DMS 273 (cell line): ENCODE measurements around the gene ZMIZ1.
"Not testable (repeated sequence)": the region's sequence is repeated elsewhere in the genome, so short reads cannot be mapped to it uniquely, and the experiment has no call there.

Source experiments
- DNase-seq: peaks from one replicate; lab custom pipeline; 2025; ENCODE audit not compliant: unreplicated experiment; lab: John Stamatoyannopoulos, UW

ZMIZ1 gene

DNA sequence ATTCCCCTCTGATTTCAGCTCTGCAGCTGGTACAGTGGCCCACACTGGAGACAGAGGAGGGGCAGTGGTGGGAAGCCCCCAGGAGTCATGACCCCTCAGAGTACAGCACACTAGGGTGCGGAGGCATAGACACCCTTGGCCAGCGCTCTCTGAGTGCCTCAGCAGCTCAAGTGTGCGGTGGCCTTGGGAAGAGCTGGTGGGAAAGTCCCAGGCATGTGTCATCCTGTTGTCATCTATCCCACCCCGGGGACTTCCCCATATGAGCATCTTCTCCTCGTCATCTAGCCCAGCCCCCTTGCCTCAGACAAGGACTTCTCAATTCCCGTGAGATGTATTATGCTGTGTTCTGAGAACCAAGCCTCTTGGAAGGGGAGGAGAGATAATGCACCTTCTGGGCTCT is 262.9 kb downstream of the ZMIZ1 start:
- no peak for DNase-seq

DNA sequence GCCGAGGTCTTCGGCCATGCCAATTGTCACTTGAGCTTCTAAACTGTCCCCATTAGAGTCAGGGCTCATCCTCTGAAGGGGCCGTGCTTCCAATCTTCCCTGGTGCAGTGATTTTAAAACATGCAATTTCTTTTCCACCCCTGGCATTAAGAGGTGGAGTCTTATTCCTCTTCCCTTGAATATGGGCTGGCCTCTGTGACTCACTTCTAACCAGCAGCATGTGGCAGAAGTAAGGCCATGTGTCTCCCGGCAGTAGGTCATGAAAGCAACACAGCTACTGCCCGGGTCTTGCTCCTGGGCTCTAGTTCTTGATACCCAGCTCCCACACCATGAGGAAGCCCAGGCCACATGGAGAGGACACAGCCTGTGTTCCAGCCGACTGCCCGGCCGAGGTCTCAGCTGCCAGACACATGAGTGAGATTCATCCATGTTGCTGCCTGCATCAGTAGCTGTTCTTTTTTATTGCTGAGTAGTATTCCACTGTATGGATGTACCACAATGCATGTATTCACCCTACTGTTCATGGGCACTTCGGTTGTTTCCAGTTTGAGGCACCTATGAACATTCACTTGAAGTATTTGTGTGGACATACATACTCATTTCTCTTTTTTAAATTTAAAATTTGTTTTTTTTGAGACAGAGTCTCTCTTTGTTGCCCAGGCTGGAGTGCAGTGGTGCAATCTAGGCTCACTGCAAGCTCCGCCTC is 264.0 kb downstream of the ZMIZ1 start:
- not testable (repeated sequence) for DNase-seq

DNA sequence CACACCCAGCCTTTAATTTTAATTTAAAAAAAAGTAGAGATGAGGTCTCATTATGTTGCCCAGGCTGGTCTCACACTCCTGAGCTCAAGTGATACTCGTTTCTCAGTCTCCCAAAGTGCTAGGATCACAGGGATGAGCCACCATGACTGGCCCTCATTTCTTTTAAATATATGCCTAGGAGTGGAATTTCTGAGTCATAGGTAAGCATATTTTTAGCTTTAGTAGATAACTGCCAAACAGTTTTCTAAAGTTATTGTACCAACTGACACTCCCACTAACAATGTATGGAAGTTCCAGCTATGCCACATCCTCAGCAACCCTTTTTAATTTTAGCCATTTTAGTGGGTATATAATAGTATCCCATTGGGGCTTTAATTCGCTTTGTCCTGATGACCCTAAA is 264.7 kb downstream of the ZMIZ1 start:
- no peak for DNase-seq

DNA sequence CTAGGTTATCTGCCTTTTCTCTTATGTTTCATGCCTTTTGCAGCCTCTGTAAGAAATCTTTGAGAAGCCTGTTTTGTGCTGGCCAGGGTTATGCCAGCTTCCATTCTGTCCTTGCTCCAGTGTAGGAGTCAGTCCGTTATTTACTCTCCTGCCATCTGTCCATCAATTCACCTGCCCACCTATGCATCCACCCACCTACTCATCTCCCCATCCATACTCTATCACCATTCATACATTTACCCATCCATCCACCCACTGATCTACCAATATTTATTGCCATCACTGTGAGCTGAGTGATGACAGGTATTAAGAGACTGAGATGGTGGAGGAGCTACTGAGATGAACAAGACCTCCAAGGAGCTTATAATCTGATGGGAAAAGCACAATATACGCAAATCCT is 265.8 kb downstream of the ZMIZ1 start:
- no peak for DNase-seq

DNA sequence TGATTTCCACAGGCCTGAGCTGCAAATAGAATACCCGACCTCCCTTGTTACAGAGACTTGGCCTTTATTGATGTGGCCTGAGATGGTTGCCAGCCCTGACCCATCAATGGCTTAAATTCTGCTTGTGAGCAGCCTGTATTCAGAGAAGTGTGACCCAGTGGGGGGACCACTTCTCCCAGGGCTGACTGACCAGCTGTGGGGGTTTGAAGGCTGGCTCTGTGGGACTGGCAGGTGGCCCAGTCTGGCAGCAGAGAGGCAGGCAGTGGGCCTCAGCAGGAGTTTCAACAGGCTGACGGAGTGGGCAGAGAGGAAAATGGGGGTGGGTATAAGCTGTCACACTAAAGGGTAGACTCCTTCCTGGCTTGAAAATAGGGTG is 266.3 kb downstream of the ZMIZ1 start:
- DNase-seq = peak; percentile 61

GRCh38 chr10:79335470-79336235 is 266.9 kb downstream of the ZMIZ1 start:
- DNase-seq = no peak

DNA sequence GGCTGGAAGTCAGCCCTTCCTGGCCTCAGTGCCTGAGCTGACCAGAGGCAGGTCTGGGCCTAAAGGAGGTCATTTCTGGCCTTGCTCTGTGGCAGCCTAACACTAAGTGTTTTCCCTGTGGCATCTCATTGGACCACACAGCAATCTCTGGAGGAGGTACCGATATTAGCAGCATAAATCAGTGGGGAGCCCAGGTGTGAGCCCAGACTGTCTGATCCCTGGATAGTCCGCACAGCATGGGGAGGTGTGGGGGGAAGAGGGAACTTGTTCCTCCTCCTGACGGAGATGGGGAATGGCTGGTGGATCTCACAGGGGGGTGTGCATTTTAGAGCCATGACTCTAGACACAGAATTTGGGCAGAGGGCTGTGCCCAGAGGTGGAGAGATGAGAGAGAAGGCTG is 267.5 kb downstream of the ZMIZ1 start:
- peak; percentile 51 for DNase-seq

- DNase-seq = peak; percentile 79
These were observed 268.0 kb downstream of the ZMIZ1 start for GRCh38 chr10:79336739-79337138.

- not testable (repeated sequence) for DNase-seq
These were observed 269.2 kb downstream of the ZMIZ1 start for GRCh38 chr10:79337783-79338469.

DNA sequence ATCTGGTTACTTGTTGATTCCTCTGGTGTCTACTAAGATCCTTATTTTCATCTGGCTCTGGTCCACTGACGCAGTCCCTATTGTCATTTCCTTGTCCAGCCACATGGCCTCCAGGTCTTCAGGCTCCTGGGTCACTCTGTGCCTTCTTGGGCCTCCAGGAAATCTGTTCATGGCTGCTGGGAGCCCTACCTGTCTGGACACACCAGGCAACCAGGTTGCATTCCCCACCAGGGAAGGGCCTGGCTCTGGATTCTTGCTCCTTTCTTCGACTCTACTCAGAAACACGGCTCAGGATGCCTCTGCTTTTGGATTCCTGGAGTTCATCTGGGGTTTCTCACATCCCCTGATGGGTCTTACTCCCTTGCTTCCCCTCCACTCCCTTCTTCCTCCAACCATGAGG is 270.5 kb downstream of the ZMIZ1 start:
- no peak for DNase-seq

- DNase-seq = no peak
These were observed 272.0 kb downstream of the ZMIZ1 start for GRCh38 chr10:79340646-79341244.

- DNase-seq = no peak
These were observed 273.6 kb downstream of the ZMIZ1 start for GRCh38 chr10:79342295-79342761.

GRCh38 chr10:79342811-79343561 is 274.2 kb downstream of the ZMIZ1 start:
- no peak for DNase-seq

DNA sequence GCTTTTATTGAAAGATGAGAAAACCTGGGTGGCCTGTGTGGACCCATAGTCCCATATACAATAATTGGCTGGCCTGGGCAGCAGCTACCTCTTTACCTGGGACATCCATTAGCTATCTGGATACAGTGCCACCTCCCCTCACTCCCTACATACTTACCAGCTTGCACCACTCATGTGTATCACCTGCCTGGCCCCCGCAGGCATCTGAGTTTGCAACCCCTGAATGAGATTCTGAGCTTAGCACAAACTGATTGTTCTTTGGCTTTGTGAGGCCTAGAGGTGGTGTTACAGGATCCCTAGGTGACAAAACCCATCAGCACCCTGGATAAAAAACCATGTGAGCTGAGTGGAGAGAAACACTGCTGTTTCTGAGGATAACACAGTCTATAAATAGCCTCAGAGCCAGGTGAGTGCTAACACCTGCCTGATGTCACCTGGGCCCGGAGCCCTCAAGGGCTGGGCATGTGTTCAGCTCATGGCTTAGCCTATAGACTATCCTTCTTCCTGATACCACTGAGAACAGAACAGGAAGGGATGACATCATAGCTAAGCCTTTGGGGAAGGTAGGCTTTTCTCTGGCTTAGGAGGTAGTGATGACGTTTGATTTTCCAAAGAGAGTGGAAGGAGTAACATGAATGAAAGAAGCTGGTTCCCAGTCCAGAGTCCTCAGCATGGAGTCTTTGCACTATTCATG is 275.9 kb downstream of the ZMIZ1 start:
- DNase-seq = no peak

DNA sequence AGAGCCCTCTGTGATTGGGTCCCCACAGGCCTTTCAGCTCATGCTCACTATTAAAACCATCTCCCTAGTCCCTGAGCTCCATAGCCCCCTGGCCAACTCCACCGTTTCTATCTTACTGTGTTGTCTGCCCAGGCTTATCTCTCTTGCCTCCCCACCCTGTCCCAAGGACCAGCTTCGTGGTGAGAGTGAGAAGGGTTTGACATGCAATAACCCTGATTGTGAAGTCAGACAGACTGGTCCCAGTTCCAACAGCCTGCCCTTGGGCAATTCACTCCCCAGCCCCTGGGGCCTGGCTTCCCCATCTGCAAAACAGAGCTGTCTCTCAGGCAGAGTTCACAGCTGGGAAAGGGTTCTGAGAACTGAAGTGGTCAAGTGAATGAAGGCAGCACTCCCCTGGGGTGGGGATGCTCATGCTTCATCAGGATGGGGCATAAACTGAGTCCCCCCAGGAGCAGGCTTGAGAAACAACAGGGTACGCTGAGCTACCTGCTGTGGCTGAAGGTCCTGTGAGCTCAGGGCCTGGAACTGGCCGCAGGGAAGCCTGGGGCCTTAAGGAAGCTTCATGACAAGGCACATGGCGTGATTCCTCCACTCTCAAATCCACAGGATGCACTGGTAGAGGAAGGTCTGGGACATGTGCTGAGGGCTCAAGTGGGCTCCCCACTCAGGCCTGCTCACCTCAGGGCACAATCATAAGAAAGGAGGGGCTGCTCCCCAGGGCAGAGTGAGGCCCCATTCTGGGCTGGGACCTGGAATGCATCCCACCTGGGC is 276.7 kb downstream of the ZMIZ1 start:
- no peak for DNase-seq

- DNase-seq = no peak
These were observed 277.2 kb downstream of the ZMIZ1 start for GRCh38 chr10:79346012-79346340.

GRCh38 chr10:79346388-79347225 is 277.8 kb downstream of the ZMIZ1 start:
- no peak for DNase-seq

GRCh38 chr10:79347226-79347893 is 278.6 kb downstream of the ZMIZ1 start, which contains the start of gene PPIF:
Gene PPIF, plus strand, starts transcription at chr10:79347469. Its CDS starts 80 bp downstream, at chr10:79347549.
- DNase-seq = peak; percentile 95
